ENCODE data around the gene SOBP.

SOBP gene

DNA sequence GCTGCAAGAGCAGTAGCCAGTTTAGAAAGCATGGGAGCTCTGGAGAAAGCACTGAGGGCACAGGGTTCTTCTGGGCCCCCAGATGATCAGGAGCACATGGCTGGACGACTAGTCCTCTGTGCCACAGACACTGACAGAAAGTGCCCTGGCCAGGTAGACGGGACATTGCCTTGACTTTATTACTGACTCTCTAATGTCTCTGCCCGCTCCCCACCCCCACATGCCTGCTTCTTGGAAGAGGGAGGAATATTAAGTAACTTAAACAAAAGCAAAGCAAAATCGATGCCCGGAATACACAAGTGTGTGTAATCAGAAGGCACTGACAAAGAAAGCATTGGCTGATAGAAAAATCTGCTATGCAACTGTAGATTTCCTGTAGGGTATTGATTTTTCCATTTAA lies 99.3 kb downstream of the SOBP start:
- TF ChIP-seq, protein P1, sequence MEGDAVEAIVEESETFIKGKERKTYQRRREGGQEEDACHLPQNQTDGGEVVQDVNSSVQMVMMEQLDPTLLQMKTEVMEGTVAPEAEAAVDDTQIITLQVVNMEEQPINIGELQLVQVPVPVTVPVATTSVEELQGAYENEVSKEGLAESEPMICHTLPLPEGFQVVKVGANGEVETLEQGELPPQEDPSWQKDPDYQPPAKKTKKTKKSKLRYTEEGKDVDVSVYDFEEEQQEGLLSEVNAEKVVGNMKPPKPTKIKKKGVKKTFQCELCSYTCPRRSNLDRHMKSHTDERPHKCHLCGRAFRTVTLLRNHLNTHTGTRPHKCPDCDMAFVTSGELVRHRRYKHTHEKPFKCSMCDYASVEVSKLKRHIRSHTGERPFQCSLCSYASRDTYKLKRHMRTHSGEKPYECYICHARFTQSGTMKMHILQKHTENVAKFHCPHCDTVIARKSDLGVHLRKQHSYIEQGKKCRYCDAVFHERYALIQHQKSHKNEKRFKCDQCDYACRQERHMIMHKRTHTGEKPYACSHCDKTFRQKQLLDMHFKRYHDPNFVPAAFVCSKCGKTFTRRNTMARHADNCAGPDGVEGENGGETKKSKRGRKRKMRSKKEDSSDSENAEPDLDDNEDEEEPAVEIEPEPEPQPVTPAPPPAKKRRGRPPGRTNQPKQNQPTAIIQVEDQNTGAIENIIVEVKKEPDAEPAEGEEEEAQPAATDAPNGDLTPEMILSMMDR (IDR thresholded peaks at IDR 0.05) = no peak
- TF ChIP-seq ZFX (IDR thresholded peaks at IDR 0.05; ENCODE audit: borderline replicate concordance) = no peak

DNA sequence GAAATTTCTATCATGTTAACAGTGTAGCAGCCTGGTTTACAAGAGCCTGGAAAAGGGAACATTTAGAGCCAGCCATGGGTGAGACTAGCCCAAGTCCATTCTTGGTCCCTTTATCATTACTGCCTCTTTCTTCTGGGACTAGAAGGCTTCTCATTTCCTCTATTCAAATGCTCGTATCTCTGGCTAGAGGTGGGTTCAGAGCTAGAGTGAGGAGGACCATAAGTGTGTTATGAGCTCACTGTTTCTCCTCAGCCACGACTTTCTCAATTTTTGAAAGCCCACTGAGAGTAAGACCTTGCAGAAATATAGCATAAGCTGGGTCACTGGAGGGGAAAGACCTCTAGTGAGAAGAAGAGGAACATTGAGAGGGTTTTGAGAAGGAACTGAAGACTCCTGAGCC lies 100.0 kb downstream of the SOBP start:
- no peak overlapping the region for H3K27ac ChIP-seq
- no peak for TF ChIP-seq ZFX (IDR thresholded peaks at IDR 0.05; ENCODE audit: borderline replicate concordance)
- TF ChIP-seq, protein P1 (IDR thresholded peaks at IDR 0.05) = no peak

More for the DNA sequence above, 99.3 kb downstream of the SOBP start:
- H3K27ac ChIP-seq = no peak overlapping the region

DNA sequence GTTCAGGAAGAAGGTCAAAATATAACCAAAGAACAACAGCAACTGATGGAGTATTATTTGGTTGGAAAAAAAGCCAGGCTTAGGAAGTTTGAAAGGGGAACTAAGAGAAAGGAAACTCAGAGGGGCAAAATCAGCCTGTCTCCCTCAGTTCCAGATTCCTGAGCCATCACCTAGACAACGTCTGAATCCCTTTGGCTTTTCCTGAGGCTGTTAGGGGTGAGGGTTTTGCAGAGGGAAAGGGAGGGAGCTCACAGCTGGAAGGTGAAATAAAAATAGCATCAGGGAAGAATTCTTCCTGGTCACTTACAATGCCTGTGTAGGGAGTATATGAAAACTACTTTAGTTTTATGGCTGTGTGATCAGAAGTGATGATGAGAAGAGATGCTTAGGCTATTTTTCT lies 100.5 kb downstream of the SOBP start:
- no peak overlapping the region for H3K27ac ChIP-seq
- TF ChIP-seq, protein P1 (IDR thresholded peaks at IDR 0.05) = no peak
- TF ChIP-seq ZFX (IDR thresholded peaks at IDR 0.05; ENCODE audit: borderline replicate concordance) = no peak

DNA sequence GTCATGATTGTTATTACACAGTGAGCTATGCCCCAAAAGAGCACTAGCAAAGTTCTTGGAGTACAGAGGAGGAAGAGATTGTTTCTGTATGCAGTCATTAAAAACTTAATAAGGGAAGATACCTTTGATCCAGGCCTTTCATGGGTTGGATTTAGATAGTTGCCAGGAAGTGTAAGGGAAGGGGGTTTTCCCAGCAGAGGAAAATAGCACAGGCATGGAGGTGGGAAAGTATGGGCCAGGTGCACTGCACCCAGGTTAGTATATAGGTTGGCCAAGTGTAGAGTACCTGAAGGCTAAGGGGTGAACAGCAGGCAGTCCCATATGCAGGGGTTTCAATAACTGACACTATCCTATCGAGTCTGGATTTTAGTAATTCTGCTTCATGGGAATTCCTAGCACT lies 101.4 kb downstream of the SOBP start:
- no peak for TF ChIP-seq ZFX (IDR thresholded peaks at IDR 0.05; ENCODE audit: borderline replicate concordance)
- TF ChIP-seq, protein P1 (IDR thresholded peaks at IDR 0.05) = no peak
- no peak overlapping the region for H3K27ac ChIP-seq

DNA sequence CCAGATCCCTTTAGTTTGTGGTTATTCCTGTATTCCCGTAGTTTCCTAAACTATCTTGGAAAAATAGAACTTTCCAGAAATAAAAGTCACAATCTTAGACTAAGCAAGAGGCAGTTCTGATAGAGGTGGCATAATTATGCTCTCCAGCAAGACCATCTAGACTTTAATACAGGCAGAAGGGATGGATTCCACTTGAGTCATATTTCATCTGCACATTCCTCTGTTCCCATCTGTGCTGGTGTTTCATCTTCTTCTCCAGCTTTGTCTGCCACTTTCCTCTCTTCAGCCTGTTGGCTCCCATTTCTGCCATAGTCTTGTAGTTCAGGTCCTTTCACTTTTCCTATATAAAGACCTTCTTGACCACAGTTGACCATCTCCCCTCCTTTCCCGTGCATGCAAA lies 102.9 kb downstream of the SOBP start:
- TF ChIP-seq ZFX (IDR thresholded peaks at IDR 0.05; ENCODE audit: borderline replicate concordance) = no peak
- TF ChIP-seq, protein P1 (IDR thresholded peaks at IDR 0.05) = no peak
- no peak overlapping the region for H3K27ac ChIP-seq

DNA sequence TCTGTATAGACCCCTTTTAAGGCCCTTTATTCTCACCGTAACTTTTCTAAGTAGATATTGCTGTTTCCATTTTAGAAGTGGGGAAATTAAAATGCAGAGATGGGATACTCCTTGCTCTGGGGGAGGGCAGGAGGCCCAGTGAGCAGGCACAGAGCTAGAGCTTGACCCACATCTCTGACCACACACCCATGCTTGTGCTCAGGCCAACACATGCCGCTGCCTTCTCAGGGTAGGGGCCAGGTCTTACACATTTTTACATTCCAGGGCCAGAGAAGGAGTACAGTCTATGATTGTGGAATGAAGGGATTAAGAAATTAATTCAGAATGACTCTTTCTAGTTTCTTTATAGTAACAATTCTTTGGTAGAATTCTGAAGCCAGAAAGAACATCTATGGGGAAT lies 104.8 kb downstream of the SOBP start:
- TF ChIP-seq, protein P1 (IDR thresholded peaks at IDR 0.05) = no peak
- TF ChIP-seq ZFX (IDR thresholded peaks at IDR 0.05; ENCODE audit: borderline replicate concordance) = no peak
- no peak overlapping the region for H3K27ac ChIP-seq

DNA sequence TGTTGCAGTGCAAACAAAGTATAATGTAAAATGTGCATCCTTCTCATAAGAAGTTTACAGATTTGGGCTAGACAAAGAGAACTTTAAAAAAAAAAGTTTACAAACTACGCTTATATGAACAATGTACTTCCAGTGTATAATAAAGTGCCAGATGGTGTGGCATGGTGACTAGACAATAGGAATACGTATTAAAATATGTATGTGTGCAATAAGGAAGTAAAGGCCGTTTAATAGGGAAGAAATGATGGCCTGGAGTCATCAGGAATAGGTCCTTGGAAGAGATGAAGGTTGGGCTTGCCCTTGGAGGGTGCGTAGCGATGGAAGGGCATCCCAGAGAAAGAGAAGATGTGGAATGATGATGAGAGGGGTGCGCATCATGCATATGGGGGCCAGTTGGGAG lies 108.2 kb downstream of the SOBP start:
- TF ChIP-seq ZFX (IDR thresholded peaks at IDR 0.05; ENCODE audit: borderline replicate concordance) = no peak
- TF ChIP-seq, protein P1 (IDR thresholded peaks at IDR 0.05) = no peak
- H3K27ac ChIP-seq = no peak overlapping the region

Data from 22Rv1 (cell line).